Naive thymus-derived CD4-positive, alpha-beta T cell (primary cell): Measurements from ENCODE around the gene MRPS18B. TPM values are rescaled to one million over a fixed set of nuclear protein-coding genes. Genes with fewer than 3 reads are reported as not detected.

ENCODE experiments used
- ATAC-seq: fragments of 150-1000 bp; cut with Tn5 transposase; 2 replicates; pipeline ENCODE4 v1.10.0; 2021; ENCODE audit warnings: mild to moderate bottlenecking, moderate library complexity
- CTCF ChIA-PET: fragments of 350-600 bp; sonication (Branson Sonifier 250); formaldehyde crosslinking; loops from one replicate; lab custom pipeline; 2021; ENCODE audit warnings: antibody characterized with exemption; lab: Charles Lee
- POLR2A ChIA-PET: fragments of 350-600 bp; sonication (Branson Sonifier 250); formaldehyde crosslinking; loops from one replicate; lab custom pipeline; 2021; ENCODE audit warnings: antibody characterized with exemption, inconsistent platforms; lab: Charles Lee
- DNase-seq, 9 donors: peaks; one replicate each; pipeline versions ENCODE4 v3.0.0 to v3.0.0-alpha.2; 2020 to 2022; ENCODE audit warnings: mixed read lengths in 1 of 9
- H3K27ac ChIP-seq: one replicate; pipeline ENCODE4 v1.7.0; 2013; ENCODE audit warnings: mild to moderate bottlenecking, low read depth, low read length, moderate library complexity
- H3K27me3 ChIP-seq, 2 donors: one replicate each; pipeline ENCODE4 v1.7.0; 2013; ENCODE audit warnings: low read length in 2 of 2, mild to moderate bottlenecking in 2 of 2, moderate library complexity in 2 of 2; ENCODE audit not compliant: control insufficient read depth in 2 of 2, insufficient read depth in 2 of 2
- H3K36me3 ChIP-seq, 3 experiments: 1 replicate in 2 of 3; 2 replicates in 1 of 3; pipeline ENCODE4 v1.7.0; 2013; ENCODE audit warnings: low read length in 3 of 3, mild to moderate bottlenecking in 3 of 3, moderate library complexity in 1 of 3; ENCODE audit not compliant: insufficient read depth in 3 of 3, control insufficient read depth in 2 of 3
- H3K4me1 ChIP-seq, 2 donors: one replicate each; pipeline ENCODE4 v1.7.0; 2013; ENCODE audit warnings: low read length in 2 of 2, mild to moderate bottlenecking in 2 of 2, moderate library complexity in 1 of 2; ENCODE audit not compliant: control insufficient read depth in 2 of 2, insufficient read depth in 2 of 2
- H3K4me3 ChIP-seq: 2 replicates; pipeline ENCODE4 v1.7.0; 2013; ENCODE audit warnings: mild to moderate bottlenecking, low read length
- H3K9me3 ChIP-seq, 3 experiments: 1 replicate in 2 of 3; 2 replicates in 1 of 3; pipeline ENCODE4 v1.7.0; 2013; ENCODE audit warnings: low read length in 3 of 3; ENCODE audit not compliant: control insufficient read depth in 2 of 3
- H3K27ac Mint-ChIP-seq, 9 donors: one replicate each; pipeline ENCODE4 v1.8.0; 2020 to 2022; ENCODE audit warnings: mixed read lengths in 9 of 9, mild to moderate bottlenecking in 8 of 9, moderate library complexity in 5 of 9, inconsistent platforms in 2 of 9
- H3K27me3 Mint-ChIP-seq, 5 donors: one replicate each; pipeline ENCODE4 v1.8.0; 2021 to 2022; ENCODE audit warnings: mixed read lengths in 5 of 5, mild to moderate bottlenecking in 1 of 5
- H3K36me3 Mint-ChIP-seq, 5 donors: one replicate each; pipeline ENCODE4 v1.8.0; 2020 to 2022; ENCODE audit warnings: mixed read lengths in 5 of 5, mild to moderate bottlenecking in 3 of 5, inconsistent platforms in 1 of 5
- H3K4me1 Mint-ChIP-seq, 7 donors: one replicate each; pipeline ENCODE4 v1.8.0; 2020 to 2022; ENCODE audit warnings: mixed read lengths in 7 of 7, mild to moderate bottlenecking in 3 of 7, inconsistent platforms in 1 of 7
- H3K4me3 Mint-ChIP-seq, 10 donors: one replicate each; pipeline ENCODE4 v1.8.0; 2020 to 2022; ENCODE audit warnings: mild to moderate bottlenecking in 10 of 10, mixed read lengths in 10 of 10, moderate library complexity in 6 of 10, inconsistent platforms in 2 of 10
- H3K9me3 Mint-ChIP-seq, 11 donors: one replicate each; pipeline ENCODE4 v1.8.0; 2020 to 2022; ENCODE audit warnings: mixed read lengths in 11 of 11, mild to moderate bottlenecking in 4 of 11, inconsistent platforms in 1 of 11, moderate library complexity in 1 of 11
- intact Hi-C, 2 donors: fragments of 100-400 bp; cut with micrococcal nuclease; formaldehyde crosslinking; loops; one replicate each; pipeline ENCODE4 v1.15.1; 2023
- polyA plus RNA-seq, 2 donors: library from polyadenylated mRNA; unstranded; fragments of 300-500 nt; fragmentation: Illumina TruSeq; gene quantifications; one replicate each; pipeline ENCODE4 v1.2.3, GENCODE V29; 2021
- total RNA-seq, 6 experiments: library from RNA in 5 of 6; stranded (reverse) in 5 of 6; gene quantifications; 1 replicate in 5 of 6; 2 replicates in 1 of 6; pipeline ENCODE4 v1.2.3 and lab custom pipeline; 2021 to 2026

MRPS18B gene
- total and polyA plus RNA-seq, 7 experiments from 2014 or later = 20.4 to 169 (median 49.5) TPM

GRCh38 chr6:30571762-30572082, 45.9 kb upstream of the MRPS18B start:
- peak overlapping the region; percentile 96 to 100 (median 99) for H3K27ac Mint-ChIP-seq
- Histone ChIP-seq H3K4me1 (peaks cover 33 to 38% of the 10 kb centered on the region in 2 donors), H3K27me3 (no peaks in the 10 kb centered on the region), H3K27ac (peak overlapping the region; percentile 98), H3K9me3 (no peaks in the 10 kb centered on the region), H3K4me3 (peak overlapping the region; percentile 94), H3K36me3 (peaks cover 0 to 9% (median 0%) of the 10 kb centered on the region in 3 experiments)
- peaks cover 0 to 5% (median 0%) of the 10 kb centered on the region in 11 donors for H3K9me3 Mint-ChIP-seq
- intact Hi-C loops = loop anchor here (1.0 to 10.0 kb wide), 11 partner anchors 15 to 505 kb away; partner anchors contain the start of genes C6orf136 (in 2 of the 2), GNL1 (in 2 of the 2), MRPS18B (in 2 of the 2) and PPP1R10 (in 2 of the 2)
- peaks cover 0 to 4% (median 0%) of the 10 kb centered on the region in 5 donors for H3K27me3 Mint-ChIP-seq
- DNase-seq (no peak), ATAC-seq (no peak)
- peaks cover 0 to 15% (median 3%) of the 10 kb centered on the region in 5 donors for H3K36me3 Mint-ChIP-seq
- ChIA-PET CTCF (interaction anchor here (0.6 to 2.3 kb wide), 7 partner anchors 14 to 151 kb away, joined by 3 to 11 read pairs (median 4); no protein-coding TSS in a partner anchor), POLR2A (interaction anchor here (0.9 to 3.7 kb wide), 14 partner anchors 7 to 151 kb away, joined by 3 to 61 read pairs (median 6); partner anchors contain the start of genes GNL1, MRPS18B, PPP1R10 and PRR3)
- peak overlapping the region; percentile 94 to 100 (median 98) for H3K4me3 Mint-ChIP-seq
- H3K4me1 Mint-ChIP-seq = peaks cover 59 to 84% (median 68%) of the 10 kb centered on the region in 7 donors

GRCh38 chr6:30572148-30572547, 45.5 kb upstream of the MRPS18B start:
- intact Hi-C loops = loop anchor here (5.0 to 10.0 kb wide), 3 partner anchors 245 to 360 kb away; partner anchors contain the start of genes TRIM26 (in 2 of the 2) and TRIM39 (in 1 of the 2)
- ChIA-PET CTCF (no interaction called here), POLR2A (interaction anchor here (0.6 to 1.0 kb wide), 2 partner anchors 8 to 43 kb away, joined by 3 to 4 read pairs; no protein-coding TSS in a partner anchor)
- Mint-ChIP-seq H3K27ac (peak overlapping the region; percentile 96 to 100 (median 99)), H3K4me1 (peaks cover 62 to 86% (median 70%) of the 10 kb centered on the region in 7 donors), H3K27me3 (peaks cover 0 to 4% (median 0%) of the 10 kb centered on the region in 5 donors), H3K9me3 (peaks cover 0 to 5% (median 0%) of the 10 kb centered on the region in 11 donors), H3K36me3 (peaks cover 1 to 20% (median 8%) of the 10 kb centered on the region in 5 donors), H3K4me3 (peak overlapping the region; percentile 94 to 100 (median 98))
- H3K27me3 ChIP-seq = no peaks in the 10 kb centered on the region
- peaks cover 33 to 38% of the 10 kb centered on the region in 2 donors for H3K4me1 ChIP-seq
- DNase-seq = no peak
- H3K27ac ChIP-seq = peak overlapping the region; percentile 98
- peak overlapping the region; percentile 94 for H3K4me3 ChIP-seq
- ATAC-seq = no peak
- no peaks in the 10 kb centered on the region for H3K9me3 ChIP-seq
- H3K36me3 ChIP-seq = peaks cover 0 to 13% (median 3%) of the 10 kb centered on the region in 3 experiments

GRCh38 chr6:30573113-30573512, 44.5 kb upstream of the MRPS18B start:
- H3K9me3 Mint-ChIP-seq = peaks cover 0 to 7% (median 0%) of the 10 kb centered on the region in 11 donors
- Histone ChIP-seq H3K9me3 (no peaks in the 10 kb centered on the region), H3K36me3 (peaks cover 8 to 23% (median 12%) of the 10 kb centered on the region in 3 experiments), H3K4me1 (peaks cover 33 to 38% of the 10 kb centered on the region in 2 donors), H3K27me3 (no peaks in the 10 kb centered on the region), H3K27ac (peak overlapping the region; percentile 98), H3K4me3 (no peak overlapping the region)
- peaks cover 63 to 83% (median 74%) of the 10 kb centered on the region in 7 donors for H3K4me1 Mint-ChIP-seq
- H3K36me3 Mint-ChIP-seq = peaks cover 10 to 28% (median 15%) of the 10 kb centered on the region in 5 donors
- intact Hi-C loops = loop anchor here (5.0 to 10.0 kb wide), 3 partner anchors 246 to 361 kb away; partner anchors contain the start of genes TRIM26 (in 2 of the 2) and TRIM39 (in 1 of the 2)
- peak overlapping the region; percentile 15 to 100 (median 96) for H3K27ac Mint-ChIP-seq
- ChIA-PET POLR2A (interaction anchor here (1.0 to 1.8 kb wide), 2 partner anchors 11 to 42 kb away, joined by 3 to 15 read pairs; no protein-coding TSS in a partner anchor), CTCF (interaction anchor here (1.0 kb wide), 1 partner anchor 10 kb away, joined by 4 read pairs; no protein-coding TSS in a partner anchor)
- DNase-seq (no peak), ATAC-seq (no peak)
- peaks cover 0 to 4% (median 0%) of the 10 kb centered on the region in 5 donors for H3K27me3 Mint-ChIP-seq
- H3K4me3 Mint-ChIP-seq = peak overlapping the region; percentile 94 to 100 (median 98)

- ChIA-PET CTCF (interaction anchor here (0.6 to 1.6 kb wide), 3 partner anchors 13 to 96 kb away, joined by 3 read pairs; no protein-coding TSS in a partner anchor), POLR2A (interaction anchor here (0.6 to 3.4 kb wide), 5 partner anchors 19 to 216 kb away, joined by 3 to 15 read pairs (median 3); no protein-coding TSS in a partner anchor)
- Mint-ChIP-seq H3K4me3 (no peak overlapping the region), H3K36me3 (peaks cover 20 to 51% (median 41%) of the 10 kb centered on the region in 5 donors), H3K27me3 (no peaks in the 10 kb centered on the region), H3K27ac (peak overlapping the region in 3 of 9 donors; percentile 25 to 47 (median 31)), H3K4me1 (peaks cover 27 to 42% (median 34%) of the 10 kb centered on the region in 7 donors), H3K9me3 (peaks cover 0 to 5% (median 0%) of the 10 kb centered on the region in 11 donors)
- H3K4me1 ChIP-seq = peaks cover 7 to 17% of the 10 kb centered on the region in 2 donors
- ATAC-seq = no peak
- no peak overlapping the region for H3K27ac ChIP-seq
- H3K27me3 ChIP-seq = no peaks in the 10 kb centered on the region
- H3K4me3 ChIP-seq = no peak overlapping the region
- peaks cover 30 to 64% (median 46%) of the 10 kb centered on the region in 3 experiments for H3K36me3 ChIP-seq
- no peak for DNase-seq
- intact Hi-C loops = loop anchor here in 1 of 2 donors (10.0 kb wide), 1 partner anchor 363 kb away; the partner anchor contains the start of gene TRIM26
- H3K9me3 ChIP-seq = no peaks in the 10 kb centered on the region
These were observed 39.6 kb upstream of the MRPS18B start for GRCh38 chr6:30578051-30578450.

GRCh38 chr6:30583921-30584320, 33.7 kb upstream of the MRPS18B start:
- H3K4me3 Mint-ChIP-seq = no peak overlapping the region
- Histone ChIP-seq H3K27me3 (no peaks in the 10 kb centered on the region), H3K36me3 (peaks cover 43 to 96% (median 51%) of the 10 kb centered on the region in 3 experiments), H3K27ac (no peak overlapping the region), H3K4me1 (no peaks in the 10 kb centered on the region), H3K4me3 (no peak overlapping the region), H3K9me3 (no peaks in the 10 kb centered on the region)
- H3K9me3 Mint-ChIP-seq = peaks cover 0 to 2% (median 0%) of the 10 kb centered on the region in 11 donors
- DNase-seq (no peak), ATAC-seq (no peak)
- no peaks in the 10 kb centered on the region for H3K27me3 Mint-ChIP-seq
- CTCF ChIA-PET = interaction anchor here (2.9 kb wide), 1 partner anchor 13 kb away, joined by 8 read pairs; no protein-coding TSS in a partner anchor
- intact Hi-C loops = no loop called here
- H3K27ac Mint-ChIP-seq = peak overlapping the region in 6 of 9 donors; percentile 28 to 85 (median 45)
- H3K4me1 Mint-ChIP-seq = peaks cover 0 to 8% (median 0%) of the 10 kb centered on the region in 7 donors
- H3K36me3 Mint-ChIP-seq = peaks cover 15 to 59% (median 39%) of the 10 kb centered on the region in 5 donors
- POLR2A ChIA-PET = interaction anchor here (0.6 to 1.8 kb wide), 7 partner anchors 10 to 56 kb away, joined by 3 to 6 read pairs (median 5); partner anchors contain the start of genes ABCF1 and PRR3

GRCh38 chr6:30589754-30590358, 27.8 kb upstream of the MRPS18B start:
- peaks cover 10 to 52% (median 27%) of the 10 kb centered on the region in 5 donors for H3K36me3 Mint-ChIP-seq
- H3K4me1 ChIP-seq = no peaks in the 10 kb centered on the region

More at GRCh38 chr6:30589754-30590358, 27.8 kb upstream of the MRPS18B start:
- Histone ChIP-seq H3K27me3 (no peaks in the 10 kb centered on the region), H3K9me3 (no peaks in the 10 kb centered on the region), H3K36me3 (peaks cover 17 to 94% (median 24%) of the 10 kb centered on the region in 3 experiments), H3K27ac (no peak overlapping the region), H3K4me3 (no peak overlapping the region)
- H3K27me3 Mint-ChIP-seq = no peaks in the 10 kb centered on the region
- intact Hi-C loops = no loop called here
- peaks cover 6 to 14% (median 10%) of the 10 kb centered on the region in 7 donors for H3K4me1 Mint-ChIP-seq
- no peak overlapping the region for H3K4me3 Mint-ChIP-seq
- CTCF ChIA-PET = interaction anchor here (0.8 to 10.4 kb wide), 4 partner anchors 23 to 106 kb away, joined by 3 to 128 read pairs (median 4); no protein-coding TSS in a partner anchor
- H3K9me3 Mint-ChIP-seq = no peaks in the 10 kb centered on the region
- DNase-seq = no peak
- POLR2A ChIA-PET = interaction anchor here (1.1 to 1.2 kb wide), 3 partner anchors 10 to 49 kb away, joined by 3 to 4 read pairs (median 3); no protein-coding TSS in a partner anchor
- H3K27ac Mint-ChIP-seq = peak overlapping the region in 3 of 9 donors; percentile 16 to 44 (median 25)
- ATAC-seq = no peak
